Measurements from ENCODE around the gene BSG.

- TF ChIP-seq KAT7 (CRISPR knock-in tag; IDR thresholded peaks at IDR 0.05; ENCODE audit: borderline replicate concordance) (no peak), ELF4 (CRISPR knock-in tag; IDR thresholded peaks at IDR 0.05; ENCODE audit: low read depth) (no peak), ZBTB43 (CRISPR knock-in tag; IDR thresholded peaks at IDR 0.05) (no peak), MYBL2 (CRISPR knock-in tag; IDR thresholded peaks at IDR 0.05) (no peak), FOXP4 (CRISPR knock-in tag; IDR thresholded peaks at IDR 0.05) (no peak), SP1 (CRISPR knock-in tag; conservative IDR thresholded peaks at IDR 0.05) (no peak)
These were observed 52.9 kb downstream of the BSG start for GRCh38 chr19:625257-625656.

Measured in WTC11 (cell line).